ENCODE results near the gene ASCC2.

- no peak for TF ChIP-seq CTCF (IDR thresholded peaks at IDR 0.05)
- TF ChIP-seq EP300 (IDR thresholded peaks at IDR 0.05) = no peak
- TF ChIP-seq POLR2AphosphoS5 (IDR thresholded peaks at IDR 0.05) = no peak
Observed at GRCh38 chr22:29769723-29770321, 68.3 kb downstream of the ASCC2 start.
